Activated CD8-positive, alpha-beta memory T cell treated with anti-CD3 and anti-CD28 coated beads for 36 hours (primary cell): ENCODE measurements around the gene ALKBH4. TPM values are rescaled to one million over a fixed set of nuclear protein-coding genes. Genes with fewer than 3 reads are reported as not detected.
"Not testable (repeated sequence)": the region's sequence is repeated elsewhere in the genome, so short reads cannot be mapped to it uniquely, and the experiment has no call there.

Source experiments
- CTCF ChIA-PET: fragments of 350-600 bp; sonication (Branson Sonifier 250); formaldehyde crosslinking; loops from one replicate; lab custom pipeline; 2021; ENCODE audit warnings: antibody characterized with exemption; lab: Charles Lee
- POLR2A ChIA-PET: fragments of 350-600 bp; sonication (Branson Sonifier 250); formaldehyde crosslinking; loops from one replicate; lab custom pipeline; 2021; ENCODE audit warnings: antibody characterized with exemption; lab: Charles Lee
- total RNA-seq, 2 experiments: library from RNA; stranded (reverse); gene quantifications; one replicate each; pipeline ENCODE4 v1.2.3, GENCODE V29; 2021

The ALKBH4 gene
- total RNA-seq, 2 experiments from 2014 or later = 10.8 to 10.9 TPM

DNA sequence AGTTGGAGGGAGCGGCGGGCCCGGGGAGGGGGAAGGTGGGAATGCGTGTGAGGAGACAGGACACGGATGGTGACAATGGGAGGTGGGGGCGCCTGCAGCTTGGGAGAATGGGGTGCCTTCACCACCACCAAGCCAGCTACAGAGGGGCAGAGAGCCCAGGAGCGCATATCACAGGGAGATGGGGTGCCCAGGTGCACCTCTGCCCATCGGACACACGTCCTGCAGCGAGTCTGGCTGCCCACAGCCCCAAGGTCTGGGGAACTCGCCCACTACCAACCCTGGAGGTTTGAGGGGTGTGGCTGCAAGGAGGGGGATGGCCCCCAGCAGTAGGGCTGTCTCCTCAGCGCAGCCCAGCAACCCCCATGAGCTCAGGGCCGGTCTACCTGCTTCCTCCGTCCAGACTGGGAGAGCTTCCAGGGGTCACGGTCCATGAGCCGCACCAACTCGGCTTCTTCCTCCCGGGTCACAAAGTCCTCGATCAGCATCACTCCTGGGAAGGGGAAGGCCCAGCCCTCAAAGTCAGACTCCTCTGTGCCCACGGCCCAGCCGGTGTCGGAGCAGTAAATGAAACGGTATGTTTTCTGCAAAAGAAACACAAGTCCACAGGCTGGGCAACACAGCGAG lies 5.3 kb downstream of the ALKBH4 start:
- ChIA-PET POLR2A (no interaction called here), CTCF (interaction anchor here (0.7 to 1.5 kb wide), 2 partner anchors 9 to 1951 kb away, joined by 3 to 4 read pairs; no protein-coding TSS in a partner anchor)

DNA sequence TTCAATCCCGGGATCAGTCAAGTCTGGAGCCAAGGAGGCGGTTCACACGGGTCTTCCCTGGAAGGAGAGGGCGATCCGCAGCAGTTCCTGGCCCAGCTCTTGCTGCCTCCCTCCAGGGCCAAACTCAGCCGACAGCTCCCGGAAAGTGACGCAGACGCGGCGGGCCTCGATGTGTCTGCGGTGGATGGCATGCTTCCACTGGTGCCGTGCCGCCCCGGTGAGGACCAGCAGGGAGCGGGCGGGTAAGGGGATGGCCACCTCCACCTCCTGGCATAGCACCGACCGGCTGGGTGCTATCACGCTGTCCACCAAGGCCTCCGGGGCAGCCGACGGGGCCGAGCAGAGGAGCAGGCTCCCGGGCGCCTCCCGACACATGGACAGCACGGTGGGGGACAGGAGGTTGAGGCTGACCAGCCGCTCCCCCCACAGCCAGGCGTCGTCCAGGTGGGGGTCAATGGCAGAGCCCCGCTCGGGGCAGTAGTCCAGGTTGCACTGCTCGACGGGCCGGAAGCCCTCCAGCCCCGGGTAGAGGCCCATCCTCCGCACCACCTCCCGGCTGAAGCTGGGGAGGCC lies 7.2 kb downstream of the ALKBH4 start:
- POLR2A ChIA-PET = interaction anchor here (0.5 kb wide), 1 partner anchor 150 kb away, joined by 3 read pairs; no protein-coding TSS in a partner anchor
- CTCF ChIA-PET = no interaction called here

DNA sequence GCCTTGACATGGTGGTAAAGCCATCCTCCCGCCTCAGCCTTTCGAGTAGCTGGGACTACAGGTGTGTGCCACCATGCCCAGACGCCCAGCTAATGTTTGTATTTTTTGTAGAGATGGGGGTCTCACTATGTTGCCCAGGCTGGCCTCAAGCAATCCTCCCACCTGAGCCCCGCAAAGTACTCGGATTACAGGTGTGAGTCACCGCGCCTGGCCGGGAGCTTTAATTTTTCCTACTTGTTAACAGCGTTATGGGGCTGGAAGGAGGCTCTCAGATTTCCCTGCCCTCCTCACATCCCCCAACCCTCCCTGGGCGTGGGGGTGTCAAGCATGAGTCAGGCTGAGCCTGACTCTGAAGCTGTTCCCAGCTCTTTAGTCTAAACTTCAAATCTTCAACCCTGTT lies 8.3 kb downstream of the ALKBH4 start:
- ChIA-PET CTCF (interaction anchor here (1.1 kb wide), 1 partner anchor 11 kb away, joined by 4 read pairs; no protein-coding TSS in a partner anchor), POLR2A (interaction anchor here (0.5 to 0.6 kb wide), 2 partner anchors 23 to 1134 kb away, joined by 3 read pairs; partner anchors contain the start of genes IFT22 and ORAI2)

DNA sequence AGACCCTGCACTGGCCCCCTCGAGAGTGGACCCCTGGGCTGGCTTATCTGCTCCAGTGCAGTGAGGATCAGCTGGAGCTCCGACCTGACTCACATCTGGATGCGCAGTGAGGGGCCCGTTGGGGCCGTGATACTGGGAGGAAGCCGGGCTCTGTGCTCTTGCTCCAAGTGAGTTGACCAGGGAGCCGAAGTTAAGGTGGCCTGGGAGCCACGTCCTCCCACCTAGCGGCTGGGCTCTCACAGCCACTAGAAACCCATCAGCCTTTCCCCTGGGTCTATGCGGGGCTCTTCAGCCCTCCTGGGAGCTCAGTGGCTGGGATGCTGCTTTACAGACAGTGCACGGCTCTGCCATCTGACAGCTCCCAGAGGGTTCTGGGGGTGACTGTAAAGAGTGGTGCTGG lies 9.1 kb downstream of the ALKBH4 start:
- POLR2A ChIA-PET = no interaction called here
- CTCF ChIA-PET = interaction anchor here (1.1 kb wide), 1 partner anchor 12 kb away, joined by 4 read pairs; no protein-coding TSS in a partner anchor

DNA sequence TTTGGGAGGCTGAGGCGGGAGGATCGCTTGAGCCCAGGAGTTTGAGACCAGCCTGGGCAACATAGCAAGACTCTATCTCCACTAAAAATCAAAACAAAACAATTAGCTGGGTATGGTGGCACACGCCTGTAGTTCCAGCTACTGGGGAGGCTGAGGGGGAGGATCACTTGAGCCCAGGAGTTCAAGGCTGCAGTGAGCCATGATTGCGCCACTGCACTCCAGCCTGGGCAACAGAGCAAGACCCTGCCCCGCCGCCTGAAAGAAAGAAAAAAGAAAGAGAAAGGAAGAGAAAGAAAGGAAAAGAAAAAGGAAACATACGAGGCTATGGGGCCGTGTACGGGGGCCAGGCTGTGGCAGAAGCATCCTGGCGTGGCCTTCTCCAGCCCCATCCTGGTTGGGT lies 9.7 kb downstream of the ALKBH4 start:
- CTCF ChIA-PET = not testable (repeated sequence)

DNA sequence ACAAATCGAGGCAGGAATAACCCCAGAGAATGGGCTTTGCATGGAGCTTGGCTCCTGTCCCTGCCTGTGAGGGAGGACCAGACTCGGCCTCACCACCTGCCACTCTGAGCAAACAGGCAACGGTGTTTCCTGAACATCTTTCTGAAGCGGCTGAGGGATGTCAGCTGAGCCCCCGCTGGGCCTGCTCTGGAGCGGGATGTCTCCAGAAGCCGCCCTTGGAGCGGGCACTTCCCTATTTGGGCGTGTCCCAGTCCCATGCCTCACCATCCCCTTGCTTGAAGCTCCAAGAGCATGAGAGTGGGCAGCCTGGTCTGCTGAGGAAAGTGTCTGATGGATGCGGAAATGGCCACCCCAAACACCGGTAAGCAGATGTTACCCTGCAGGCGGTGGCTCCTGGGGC lies 10.2 kb downstream of the ALKBH4 start:
- POLR2A ChIA-PET = interaction anchor here (0.6 kb wide), 1 partner anchor 9 kb away, joined by 9 read pairs; no protein-coding TSS in a partner anchor
- CTCF ChIA-PET = interaction anchor here (0.6 kb wide), 1 partner anchor 59 kb away, joined by 3 read pairs; no protein-coding TSS in a partner anchor

More for the DNA sequence above, 9.7 kb downstream of the ALKBH4 start:
- POLR2A ChIA-PET = not testable (repeated sequence)

DNA sequence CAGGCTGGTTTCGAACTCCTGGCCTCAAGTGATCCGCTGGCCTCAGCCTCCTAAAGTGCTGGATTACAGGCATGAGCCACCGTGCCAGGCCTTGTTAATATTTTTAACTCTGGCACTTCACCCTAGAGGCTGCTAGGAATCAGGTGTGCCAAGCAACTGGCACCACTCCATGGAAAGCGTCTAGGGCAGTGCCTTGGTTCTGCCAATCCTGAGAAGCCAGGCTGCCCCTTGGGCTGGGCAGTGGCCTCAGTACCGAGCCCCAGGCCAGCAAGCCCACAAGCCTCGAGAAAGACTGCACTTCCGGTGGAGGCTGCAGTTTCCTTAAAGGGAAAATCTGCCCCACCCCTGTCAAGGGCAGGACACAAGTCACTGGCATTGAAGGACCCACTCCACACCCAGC lies 11.3 kb downstream of the ALKBH4 start:
- POLR2A ChIA-PET = no interaction called here
- CTCF ChIA-PET = no interaction called here

DNA sequence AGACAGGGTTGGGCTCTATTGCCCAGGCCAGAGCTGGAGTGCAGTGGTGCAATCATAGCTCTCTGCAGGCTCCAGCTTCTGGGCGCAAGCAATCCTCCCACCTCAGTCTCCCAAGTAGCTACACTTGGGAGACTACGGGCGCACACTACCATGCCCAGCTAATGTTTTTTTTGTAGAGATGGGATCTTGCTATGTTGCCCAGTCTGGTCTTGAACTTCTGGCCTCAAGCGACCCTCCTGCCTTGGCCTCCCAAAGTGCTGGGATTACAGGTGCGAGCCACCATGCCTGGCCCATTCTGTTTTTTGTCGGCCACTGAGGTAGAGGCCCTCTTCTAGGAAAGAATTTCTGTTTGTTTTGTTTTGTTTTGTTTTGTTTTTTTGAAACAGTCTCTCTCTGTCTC lies 12.2 kb downstream of the ALKBH4 start:
- ChIA-PET POLR2A (no interaction called here), CTCF (interaction anchor here (0.7 kb wide), 1 partner anchor 48 kb away, joined by 3 read pairs; no protein-coding TSS in a partner anchor)

DNA sequence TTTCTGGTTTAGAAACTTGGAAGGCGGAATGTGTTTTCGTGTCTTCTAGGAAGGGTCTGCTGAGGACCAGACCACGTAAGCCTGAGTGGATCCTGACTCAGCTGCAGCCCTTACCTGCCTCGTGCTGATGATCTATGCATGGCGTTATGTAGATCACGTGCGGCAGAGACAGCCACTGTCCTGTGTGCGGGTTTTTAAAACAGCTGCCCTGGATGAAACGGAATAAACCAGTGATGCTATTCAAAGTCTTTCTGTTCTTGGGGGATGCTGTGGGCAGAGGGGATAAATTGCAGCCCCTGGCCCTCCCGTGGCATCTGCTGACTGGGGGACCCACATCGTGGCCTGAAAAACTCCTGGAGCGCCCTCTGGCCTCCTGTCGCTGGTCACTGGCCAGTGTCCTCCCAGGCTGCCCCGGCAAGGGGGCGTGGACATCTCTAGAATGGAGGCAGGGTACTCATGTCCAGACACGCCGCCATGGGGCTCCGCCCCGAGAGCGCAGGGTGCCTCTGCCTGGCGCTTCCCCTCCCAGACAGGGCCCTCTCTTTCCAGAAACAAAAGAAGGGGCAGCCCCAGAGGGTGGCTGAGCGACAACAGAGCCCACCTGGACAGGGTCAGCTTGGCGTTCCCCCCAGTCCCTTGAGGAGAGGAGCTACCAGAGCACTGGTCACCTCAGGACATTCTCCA lies 13.2 kb downstream of the ALKBH4 start:
- CTCF ChIA-PET = interaction anchor here (1.5 kb wide), 1 partner anchor 26 kb away, joined by 5 read pairs; no protein-coding TSS in a partner anchor
- POLR2A ChIA-PET = no interaction called here

DNA sequence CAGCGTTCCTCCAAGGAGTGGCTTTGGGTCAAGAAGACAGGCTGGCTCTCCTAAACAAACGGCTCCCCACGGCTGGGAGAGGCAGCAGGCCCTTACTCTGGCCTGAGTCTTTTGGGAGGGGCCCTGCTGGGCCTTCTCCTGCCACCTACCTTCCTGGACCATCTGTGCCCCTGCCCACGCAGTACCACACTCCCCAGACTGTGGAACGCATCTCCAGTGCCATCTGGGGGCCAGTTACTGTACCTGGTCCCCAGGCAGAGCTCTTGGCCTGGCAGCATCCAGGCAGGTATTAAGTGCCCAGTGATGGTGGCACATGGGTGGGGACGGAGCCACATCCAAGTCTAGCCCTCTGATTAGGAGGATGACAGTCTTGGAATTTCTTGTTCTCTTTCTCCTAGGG lies 14.4 kb downstream of the ALKBH4 start:
- ChIA-PET POLR2A (interaction anchor here (0.5 kb wide), 1 partner anchor 46 kb away, joined by 3 read pairs; no protein-coding TSS in a partner anchor), CTCF (interaction anchor here (0.6 to 1.7 kb wide), 11 partner anchors 10 to 55 kb away, joined by 3 to 9 read pairs (median 4); partner anchors contain the start of genes ORAI2 and PRKRIP1)

DNA sequence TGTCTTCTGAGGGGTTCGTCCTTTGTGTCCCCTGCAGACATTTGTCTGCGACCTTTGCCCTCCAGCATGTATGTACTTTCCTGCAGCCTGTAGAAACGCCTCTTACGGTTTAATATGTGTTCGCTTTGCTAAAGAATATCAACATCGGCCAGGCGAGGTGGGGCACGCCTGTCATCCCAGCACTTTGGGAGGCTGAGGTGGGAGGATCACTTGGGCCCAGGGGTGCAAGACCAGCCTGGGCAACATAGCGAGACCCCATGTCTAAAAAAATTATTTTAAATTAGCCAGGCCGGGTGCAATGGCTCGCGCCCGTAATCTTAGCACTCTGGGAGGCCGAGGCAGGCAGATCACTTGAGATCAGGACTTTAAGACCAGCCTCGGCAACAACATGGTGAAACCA lies 15.5 kb downstream of the ALKBH4 start:
- ChIA-PET POLR2A (interaction anchor here (0.7 kb wide), 1 partner anchor 51 kb away, joined by 4 read pairs; no protein-coding TSS in a partner anchor), CTCF (interaction anchor here (1.6 kb wide), 1 partner anchor 45 kb away, joined by 6 read pairs; no protein-coding TSS in a partner anchor)

DNA sequence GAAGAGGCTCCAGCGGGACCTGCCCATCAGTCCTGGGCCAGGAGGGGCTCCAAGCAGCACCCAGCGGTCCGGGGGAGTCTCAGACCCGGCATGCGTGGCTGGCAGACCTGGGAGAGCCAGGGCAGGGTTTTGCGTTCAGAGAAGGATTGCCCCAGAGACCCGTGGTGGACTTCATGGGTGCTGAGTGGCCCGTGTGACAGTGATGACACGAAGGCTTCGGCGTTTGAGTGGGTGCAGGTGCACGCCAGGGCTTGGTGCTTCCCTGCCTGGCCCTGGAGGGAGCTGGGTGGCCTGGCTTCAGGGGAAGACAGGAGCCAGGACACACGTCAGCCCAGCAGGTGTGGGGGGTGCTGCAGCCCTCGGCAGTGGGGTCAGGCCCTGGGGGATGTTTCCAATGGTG lies 17.4 kb downstream of the ALKBH4 start:
- ChIA-PET POLR2A (no interaction called here), CTCF (no interaction called here)

DNA sequence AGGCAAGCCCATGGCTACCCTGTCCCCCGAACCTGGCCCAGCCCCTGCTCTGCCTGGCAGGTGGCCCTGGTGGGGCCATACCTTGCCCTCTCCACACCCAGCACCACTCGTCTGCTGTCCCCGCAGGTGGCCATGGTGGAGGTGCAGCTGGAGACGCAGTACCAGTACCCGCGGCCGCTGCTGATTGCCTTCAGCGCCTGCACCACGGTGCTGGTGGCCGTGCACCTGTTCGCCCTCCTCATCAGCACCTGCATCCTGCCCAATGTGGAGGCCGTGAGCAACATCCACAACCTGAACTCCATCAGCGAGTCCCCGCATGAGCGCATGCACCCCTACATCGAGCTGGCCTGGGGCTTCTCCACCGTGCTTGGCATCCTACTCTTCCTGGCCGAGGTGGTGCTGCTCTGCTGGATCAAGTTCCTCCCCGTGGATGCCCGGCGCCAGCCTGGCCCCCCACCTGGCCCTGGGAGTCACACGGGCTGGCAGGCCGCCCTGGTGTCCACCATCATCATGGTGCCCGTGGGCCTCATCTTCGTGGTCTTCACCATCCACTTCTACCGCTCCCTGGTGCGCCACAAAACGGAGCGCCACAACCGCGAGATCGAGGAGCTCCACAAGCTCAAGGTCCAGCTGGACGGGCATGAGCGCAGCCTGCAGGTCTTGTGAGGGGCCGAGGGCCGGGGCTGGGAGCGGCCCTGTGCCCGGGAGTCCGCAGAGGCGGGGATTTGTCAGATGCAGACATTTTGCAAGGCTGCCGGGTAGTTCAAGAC lies 18.1 kb downstream of the ALKBH4 start:
- ChIA-PET POLR2A (no interaction called here), CTCF (no interaction called here)

DNA sequence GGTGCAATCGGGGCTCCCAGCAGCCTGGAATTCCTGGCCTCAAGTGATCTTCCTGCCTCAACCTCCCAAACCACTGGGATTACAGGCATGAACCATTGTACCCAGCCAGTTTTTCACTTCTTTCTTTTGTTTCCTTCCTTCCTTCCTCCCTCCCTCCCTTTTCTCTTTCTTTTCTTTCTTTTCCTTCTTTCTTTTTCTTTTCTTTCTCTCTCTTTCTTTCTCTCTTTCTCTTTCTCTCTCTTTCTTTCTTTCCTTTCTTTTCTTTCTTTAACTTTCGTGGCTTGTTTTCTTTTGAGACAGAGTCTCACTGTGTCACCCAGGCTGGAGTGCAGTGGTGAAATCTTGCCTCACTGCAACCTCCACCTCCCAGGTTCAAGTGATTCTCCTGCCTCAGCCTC lies 19.0 kb downstream of the ALKBH4 start:
- POLR2A ChIA-PET = no interaction called here
- CTCF ChIA-PET = no interaction called here

DNA sequence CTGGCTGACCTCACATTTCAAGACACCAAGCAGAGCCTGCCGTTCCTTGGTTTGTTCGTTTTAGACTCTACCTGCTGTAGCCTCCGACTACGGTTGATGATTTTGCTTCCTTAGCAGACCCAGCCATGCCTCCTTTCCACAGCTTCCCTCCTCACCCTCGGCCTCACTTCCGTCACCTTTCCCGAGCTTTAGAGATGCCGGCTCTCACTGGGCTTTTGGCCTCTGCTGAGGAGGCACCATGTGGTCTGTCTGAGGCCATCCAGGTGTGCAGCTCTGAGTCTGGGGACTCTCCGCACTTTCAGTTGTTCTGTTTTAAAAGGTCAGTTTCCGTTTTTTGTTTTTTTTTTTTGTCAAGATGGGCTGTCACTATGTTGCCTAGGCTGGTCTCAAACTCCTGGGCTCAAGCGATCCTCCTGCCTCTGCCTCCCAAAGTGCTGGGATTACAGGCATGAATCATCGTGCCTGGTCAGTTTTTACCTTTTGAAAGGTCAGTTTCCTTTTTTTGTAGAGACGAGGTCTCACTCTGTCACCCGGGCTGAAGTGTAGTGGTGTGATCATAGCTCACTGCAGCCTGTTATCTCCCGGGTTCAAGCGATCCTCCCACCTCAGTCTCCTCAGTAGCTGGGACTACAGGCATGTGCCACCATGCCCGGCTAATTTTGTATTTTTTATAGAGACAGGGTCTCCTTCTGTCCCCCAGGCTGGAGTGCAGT lies 19.5 kb downstream of the ALKBH4 start:
- POLR2A ChIA-PET = no interaction called here
- CTCF ChIA-PET = no interaction called here

DNA sequence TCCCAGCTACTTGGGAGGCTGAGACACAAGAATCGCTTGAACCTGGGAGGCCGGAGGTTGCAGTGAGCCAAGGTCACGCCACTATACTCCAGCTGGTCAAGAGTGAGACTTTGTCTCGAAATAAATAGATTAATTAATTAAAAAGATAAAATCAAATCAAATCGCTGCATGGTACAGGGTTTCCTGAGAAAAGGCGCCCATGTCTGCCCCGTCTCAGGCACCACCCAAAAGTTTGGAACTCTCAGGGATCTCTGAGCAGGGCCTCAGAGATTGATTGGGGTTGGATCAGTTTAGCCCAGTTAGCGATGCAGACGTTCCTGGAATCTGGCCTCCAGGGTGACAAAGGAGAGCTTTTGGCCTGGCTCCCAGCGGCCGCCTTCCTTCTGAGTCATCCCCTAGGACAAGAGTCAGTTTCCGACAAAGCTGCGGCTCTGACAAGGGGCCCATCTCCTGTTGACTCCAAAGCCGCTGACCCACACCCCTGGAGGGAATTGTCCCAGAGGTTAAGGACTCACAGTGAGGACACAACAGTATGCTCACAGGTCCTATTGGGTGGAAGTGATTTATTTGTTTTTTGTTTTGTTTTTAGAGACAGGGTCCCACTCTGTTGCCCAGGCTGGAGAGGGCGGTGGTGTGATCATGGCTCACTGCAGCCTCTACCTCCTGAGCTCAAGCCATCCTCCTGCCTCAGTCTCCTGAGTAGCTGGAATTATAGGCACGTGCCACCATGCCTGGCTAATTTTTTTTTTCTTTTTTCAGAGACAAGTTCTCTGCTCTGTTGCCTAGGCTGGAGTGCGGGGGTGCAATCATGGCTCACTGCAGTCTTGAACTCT lies 24.5 kb downstream of the ALKBH4 start:
- POLR2A ChIA-PET = no interaction called here
- CTCF ChIA-PET = interaction anchor here (0.6 kb wide), 1 partner anchor 10 kb away, joined by 3 read pairs; no protein-coding TSS in a partner anchor

DNA sequence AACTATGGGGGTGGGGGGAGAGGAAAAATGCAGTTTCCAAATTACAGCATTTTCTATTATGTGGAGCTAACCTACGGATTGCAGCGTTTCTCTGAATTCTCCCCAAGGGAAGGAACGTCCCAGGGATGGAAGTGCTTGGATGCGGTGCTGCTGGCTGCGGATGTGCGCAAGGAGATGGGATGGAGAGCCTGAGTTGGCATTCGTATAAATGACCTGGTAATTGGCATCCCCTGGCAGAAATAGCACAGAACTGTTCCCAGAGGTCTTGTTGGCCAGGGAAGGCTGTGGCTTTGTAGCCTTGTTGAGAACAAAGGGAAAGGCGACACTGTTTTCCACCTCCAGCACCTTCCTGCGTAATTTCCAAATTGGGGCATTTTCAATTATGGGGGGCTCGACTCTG lies 28.5 kb downstream of the ALKBH4 start:
- ChIA-PET CTCF (interaction anchor here (1.3 kb wide), 1 partner anchor 20 kb away, joined by 3 read pairs; no protein-coding TSS in a partner anchor), POLR2A (no interaction called here)
